ENCODE results near the gene ADARB2.

Gene ADARB2

GRCh38 chr10:1686491-1686749, 50.9 kb downstream of the ADARB2 start:
- Histone ChIP-seq H3K36me3 (ENCODE audit: insufficient read depth, low read length) (no peaks in the 10 kb centered on the region), H3K4me1 (ENCODE audit: insufficient read depth, low read length) (no peaks in the 10 kb centered on the region), H3K9ac (ENCODE audit: low read depth, low read length) (no peak overlapping the region), H3K9me3 (ENCODE audit: control insufficient read depth, insufficient read depth, low read length) (no peaks in the 10 kb centered on the region; the same call in 1 of the 2 replicates)

DNA sequence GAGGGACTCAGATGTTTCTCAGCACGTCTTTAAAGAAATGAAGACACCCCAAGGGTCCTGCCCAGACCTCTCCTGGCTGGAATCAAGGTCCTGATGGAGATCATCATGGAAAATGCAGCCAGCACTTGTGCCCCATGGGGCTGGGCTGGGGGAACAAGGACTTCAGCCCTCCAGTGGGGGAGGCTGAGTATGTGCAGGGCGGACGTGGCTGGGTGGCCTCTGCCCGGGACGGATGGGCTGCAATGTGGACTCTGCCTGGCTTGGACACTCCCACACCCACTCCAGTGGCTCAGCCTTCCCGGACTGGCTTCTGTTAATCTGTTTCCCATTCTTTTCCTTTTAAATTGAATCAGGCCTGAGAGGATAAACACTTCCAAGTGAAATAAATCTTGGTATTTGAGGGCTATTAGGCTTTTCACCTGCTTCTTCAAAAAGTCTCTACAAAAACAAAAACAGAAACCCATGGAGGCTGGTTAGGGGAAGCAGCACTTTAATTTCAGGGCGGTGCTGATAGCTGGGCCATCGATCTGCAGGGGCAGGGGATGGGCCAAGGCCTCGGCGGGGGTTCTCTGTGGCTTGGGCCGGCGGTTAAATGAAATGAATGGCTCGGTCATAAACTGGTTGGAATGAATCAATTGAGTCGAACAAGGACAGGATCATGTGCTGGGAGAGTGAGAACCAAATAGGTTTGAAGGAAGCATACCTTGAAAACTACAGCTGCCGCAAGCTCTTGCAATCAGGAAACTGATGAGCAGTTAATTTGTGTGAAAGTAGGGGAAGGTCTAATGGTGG, 51.4 kb downstream of the ADARB2 start:
- no peaks in the 10 kb centered on the region for H3K36me3 ChIP-seq (ENCODE audit: insufficient read depth, low read length)
- no peak overlapping the region for H3K9ac ChIP-seq (ENCODE audit: low read depth, low read length)
- H3K4me1 ChIP-seq (ENCODE audit: insufficient read depth, low read length), result no peaks in the 10 kb centered on the region
- H3K9me3 ChIP-seq (ENCODE audit: control insufficient read depth, insufficient read depth, low read length), result no peaks in the 10 kb centered on the region; the same call in 1 of the 2 replicates

DNA sequence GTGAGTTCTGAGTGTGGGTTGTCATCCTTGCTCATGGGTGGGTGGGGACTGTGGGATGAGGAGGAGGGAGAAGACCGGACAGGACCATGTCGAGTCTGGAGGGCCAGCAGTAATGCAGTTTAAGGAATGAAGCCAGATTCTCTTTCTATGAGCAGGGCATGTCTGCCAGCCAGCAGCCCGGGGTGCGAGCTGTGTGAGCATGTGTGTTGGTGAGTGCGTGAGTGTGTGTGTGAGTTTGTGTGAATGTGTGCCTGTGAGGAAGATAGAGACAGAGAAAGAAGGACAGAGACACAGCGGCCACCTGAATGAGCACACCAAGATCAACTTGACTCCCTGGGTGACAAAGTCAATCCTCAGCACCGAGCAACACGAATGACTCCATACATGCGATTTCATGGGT, 52.3 kb downstream of the ADARB2 start:
- no peak overlapping the region for H3K9ac ChIP-seq (ENCODE audit: low read depth, low read length)
- no peaks in the 10 kb centered on the region for H3K36me3 ChIP-seq (ENCODE audit: insufficient read depth, low read length)
- H3K4me1 ChIP-seq (ENCODE audit: insufficient read depth, low read length), result no peaks in the 10 kb centered on the region
- no peaks in the 10 kb centered on the region; the same call in 1 of the 2 replicates for H3K9me3 ChIP-seq (ENCODE audit: control insufficient read depth, insufficient read depth, low read length)

DNA sequence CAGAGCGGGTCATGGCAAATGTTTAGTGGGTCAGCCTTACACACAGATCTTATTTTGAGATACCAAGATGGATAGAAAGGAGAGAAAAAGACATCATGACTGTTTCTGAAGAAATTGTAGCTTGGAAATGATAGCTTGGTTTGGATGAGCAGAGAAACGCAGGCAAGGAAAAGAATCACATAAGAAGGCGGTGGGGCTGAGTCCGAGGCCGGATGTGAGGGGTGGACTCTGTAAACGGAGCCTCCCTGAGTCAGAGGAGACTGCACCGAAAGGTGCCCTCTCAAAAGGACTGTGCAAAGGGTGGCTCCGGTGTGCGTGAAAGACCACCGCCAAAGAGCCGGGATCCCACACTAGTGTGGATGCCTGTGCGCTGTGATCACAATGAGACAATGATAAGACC, 53.7 kb downstream of the ADARB2 start:
- Histone ChIP-seq H3K9ac (ENCODE audit: low read depth, low read length) (no peak overlapping the region), H3K36me3 (ENCODE audit: insufficient read depth, low read length) (no peaks in the 10 kb centered on the region), H3K4me1 (ENCODE audit: insufficient read depth, low read length) (no peaks in the 10 kb centered on the region), H3K9me3 (ENCODE audit: control insufficient read depth, insufficient read depth, low read length) (no peaks in the 10 kb centered on the region; the same call in 1 of the 2 replicates)

- H3K4me1 ChIP-seq (ENCODE audit: insufficient read depth, low read length), result no peaks in the 10 kb centered on the region
- no peaks in the 10 kb centered on the region for H3K9me3 ChIP-seq (ENCODE audit: control insufficient read depth, insufficient read depth, low read length)
- no peak overlapping the region for H3K9ac ChIP-seq (ENCODE audit: low read depth, low read length)
- no peaks in the 10 kb centered on the region for H3K36me3 ChIP-seq (ENCODE audit: insufficient read depth, low read length)
These were observed 57.3 kb downstream of the ADARB2 start for GRCh38 chr10:1679821-1680650.

GRCh38 chr10:1678084-1678483, 59.2 kb downstream of the ADARB2 start:
- Histone ChIP-seq H3K36me3 (ENCODE audit: insufficient read depth, low read length) (no peaks in the 10 kb centered on the region), H3K9me3 (ENCODE audit: control insufficient read depth, insufficient read depth, low read length) (no peaks in the 10 kb centered on the region), H3K4me1 (ENCODE audit: insufficient read depth, low read length) (no peaks in the 10 kb centered on the region), H3K9ac (ENCODE audit: low read depth, low read length) (no peak overlapping the region)

GRCh38 chr10:1677307-1677939, 59.9 kb downstream of the ADARB2 start:
- Histone ChIP-seq H3K36me3 (ENCODE audit: insufficient read depth, low read length) (no peaks in the 10 kb centered on the region), H3K4me1 (ENCODE audit: insufficient read depth, low read length) (no peaks in the 10 kb centered on the region), H3K9me3 (ENCODE audit: control insufficient read depth, insufficient read depth, low read length) (no peaks in the 10 kb centered on the region), H3K9ac (ENCODE audit: low read depth, low read length) (no peak overlapping the region)

DNA sequence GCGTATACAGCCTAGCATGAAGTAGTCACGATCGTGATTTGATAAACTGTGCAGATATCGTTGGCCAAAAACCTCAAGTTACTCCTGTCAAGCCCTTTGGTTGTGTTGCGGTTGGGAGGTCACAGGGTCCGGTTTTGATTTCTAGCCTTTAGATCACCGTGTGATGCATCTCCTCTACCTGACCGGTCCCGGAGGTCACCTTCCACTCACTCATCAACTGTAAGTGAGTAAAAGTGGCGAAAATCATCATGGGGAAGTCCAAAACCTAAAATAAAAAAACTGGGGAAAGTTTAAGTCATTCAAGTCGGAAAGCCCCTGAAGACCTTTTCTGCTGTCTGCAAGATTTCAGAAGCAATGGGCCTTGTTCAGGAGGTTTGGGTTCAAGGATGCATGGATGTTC, 62.8 kb downstream of the ADARB2 start:
- Histone ChIP-seq H3K9ac (ENCODE audit: low read depth, low read length) (no peak overlapping the region), H3K36me3 (ENCODE audit: insufficient read depth, low read length) (no peaks in the 10 kb centered on the region), H3K9me3 (ENCODE audit: control insufficient read depth, insufficient read depth, low read length) (no peaks in the 10 kb centered on the region), H3K4me1 (ENCODE audit: insufficient read depth, low read length) (no peaks in the 10 kb centered on the region)

GRCh38 chr10:1673568-1674345, 63.6 kb downstream of the ADARB2 start:
- Histone ChIP-seq H3K9me3 (ENCODE audit: control insufficient read depth, insufficient read depth, low read length) (no peaks in the 10 kb centered on the region), H3K9ac (ENCODE audit: low read depth, low read length) (no peak overlapping the region), H3K4me1 (ENCODE audit: insufficient read depth, low read length) (no peaks in the 10 kb centered on the region), H3K36me3 (ENCODE audit: insufficient read depth, low read length) (no peaks in the 10 kb centered on the region)

DNA sequence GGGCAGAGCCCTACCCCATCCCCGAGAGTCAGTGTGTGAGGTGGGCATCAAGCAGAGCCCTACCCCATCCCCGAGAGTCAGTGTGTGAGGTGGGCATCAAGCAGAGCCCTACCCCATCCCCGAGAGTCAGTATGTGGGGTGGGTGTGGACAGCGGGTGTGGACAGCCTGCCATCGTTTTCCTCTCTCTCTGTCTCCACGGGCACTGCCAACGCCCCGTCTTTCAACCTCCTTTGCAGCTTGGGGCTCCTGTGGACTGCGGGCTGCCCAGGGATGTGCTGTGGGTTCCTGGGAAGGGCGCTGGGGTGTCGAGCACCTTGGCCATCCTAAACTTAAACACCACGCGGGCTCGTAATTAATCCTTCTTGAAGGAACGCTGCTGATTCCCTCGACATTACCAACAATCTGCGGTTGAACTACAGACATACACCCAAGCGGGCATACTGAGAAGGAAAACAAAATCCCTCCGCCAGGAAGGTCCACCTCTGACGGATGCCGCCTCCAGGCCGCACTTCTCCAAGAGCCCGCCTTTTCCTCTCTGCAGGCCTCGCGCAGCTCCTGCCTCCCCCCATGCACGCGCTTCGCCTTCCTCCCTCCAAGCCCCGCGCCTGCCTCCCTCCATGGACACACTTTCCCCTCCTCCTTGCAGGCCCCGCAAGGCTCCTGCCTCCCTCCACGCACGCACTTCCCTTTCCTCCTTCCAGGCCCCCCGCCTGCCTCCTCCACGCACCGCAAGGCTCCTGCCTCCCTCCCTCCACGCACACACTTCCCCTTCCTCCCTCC, 65.1 kb downstream of the ADARB2 start:
- Histone ChIP-seq H3K9me3 (ENCODE audit: control insufficient read depth, insufficient read depth, low read length) (no peaks in the 10 kb centered on the region), H3K4me1 (ENCODE audit: insufficient read depth, low read length) (no peaks in the 10 kb centered on the region), H3K9ac (ENCODE audit: low read depth, low read length) (no peak overlapping the region), H3K36me3 (ENCODE audit: insufficient read depth, low read length) (no peaks in the 10 kb centered on the region)

DNA sequence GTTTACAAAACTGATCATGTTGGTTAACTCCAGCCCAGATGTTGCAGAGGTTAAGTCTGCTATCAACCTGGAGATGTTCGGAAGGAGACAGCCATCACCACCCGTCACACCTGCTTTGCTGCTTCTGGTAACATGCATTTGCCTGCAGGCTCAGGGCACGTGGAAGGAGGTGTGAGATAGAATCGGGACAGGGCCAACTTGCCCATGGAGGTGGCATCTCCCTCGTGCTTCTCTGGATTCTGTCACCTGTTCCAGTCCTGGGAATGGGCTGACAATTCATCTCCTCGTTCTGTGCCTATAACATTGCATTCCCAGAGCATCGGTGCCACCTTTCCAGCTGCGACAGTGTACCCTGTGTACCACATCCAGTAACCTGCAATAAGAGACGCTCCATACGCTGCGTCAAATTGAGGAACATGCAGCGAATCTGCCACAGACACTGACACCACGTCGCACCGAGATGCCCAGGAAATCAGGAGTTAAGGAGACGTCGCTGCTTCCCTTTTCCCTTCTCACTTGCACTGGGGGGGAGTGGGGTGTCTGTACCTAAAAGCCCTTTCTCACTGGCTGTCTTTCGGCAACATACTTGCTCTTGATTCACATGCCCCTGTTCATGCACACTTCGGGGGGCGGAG, 65.8 kb downstream of the ADARB2 start:
- H3K9me3 ChIP-seq (ENCODE audit: control insufficient read depth, insufficient read depth, low read length), result no peaks in the 10 kb centered on the region
- no peaks in the 10 kb centered on the region for H3K4me1 ChIP-seq (ENCODE audit: insufficient read depth, low read length)
- H3K36me3 ChIP-seq (ENCODE audit: insufficient read depth, low read length), result no peaks in the 10 kb centered on the region
- no peak overlapping the region for H3K9ac ChIP-seq (ENCODE audit: low read depth, low read length)

GRCh38 chr10:1670541-1671365, 66.6 kb downstream of the ADARB2 start:
- no peaks in the 10 kb centered on the region for H3K4me1 ChIP-seq (ENCODE audit: insufficient read depth, low read length)
- H3K9me3 ChIP-seq (ENCODE audit: control insufficient read depth, insufficient read depth, low read length), result no peaks in the 10 kb centered on the region
- no peaks in the 10 kb centered on the region for H3K36me3 ChIP-seq (ENCODE audit: insufficient read depth, low read length)

GRCh38 chr10:1669433-1669832, 67.9 kb downstream of the ADARB2 start:
- Histone ChIP-seq H3K9me3 (ENCODE audit: control insufficient read depth, insufficient read depth, low read length) (no peaks in the 10 kb centered on the region), H3K4me1 (ENCODE audit: insufficient read depth, low read length) (no peaks in the 10 kb centered on the region), H3K9ac (ENCODE audit: low read depth, low read length) (no peak overlapping the region), H3K36me3 (ENCODE audit: insufficient read depth, low read length) (no peaks in the 10 kb centered on the region)

More at GRCh38 chr10:1670541-1671365, 66.6 kb downstream of the ADARB2 start:
- H3K9ac ChIP-seq (ENCODE audit: low read depth, low read length), result no peak overlapping the region

Data from ES-I3 (cell line).